ENCODE results near the gene UNC80. TPM values are rescaled to one million over a fixed set of nuclear protein-coding genes. Genes with fewer than 3 reads are reported as not detected.
A peak's percentile ranks its signal among the peaks of the same experiment; 100 is the strongest.

The UNC80 gene
- total RNA-seq, 1 donor from 2014 or later, result 0.79 TPM

GRCh38 chr2:209806318-209806717 lies 34.7 kb downstream of the UNC80 start:
- no peak for DNase-seq

- DNase-seq, result no peak
Observed at GRCh38 chr2:209808521-209808920, 36.9 kb downstream of the UNC80 start.

- no peak for DNase-seq
Observed at GRCh38 chr2:209809256-209809655, 37.6 kb downstream of the UNC80 start.

- no peak for DNase-seq
Observed at GRCh38 chr2:209817844-209818271, 46.2 kb downstream of the UNC80 start.

GRCh38 chr2:209818939-209819338 lies 47.3 kb downstream of the UNC80 start:
- DNase-seq, result no peak

- DNase-seq, result no peak
Observed at GRCh38 chr2:209821806-209822205, 50.2 kb downstream of the UNC80 start.

- DNase-seq, result no peak
Observed at GRCh38 chr2:209823484-209823883, 51.9 kb downstream of the UNC80 start.

- no peak for DNase-seq
Observed at GRCh38 chr2:209824391-209824790, 52.8 kb downstream of the UNC80 start.

GRCh38 chr2:209830722-209831465 lies 59.3 kb downstream of the UNC80 start:
- no peak for DNase-seq

GRCh38 chr2:209834767-209835166 lies 63.1 kb downstream of the UNC80 start:
- no peak for DNase-seq

DNA sequence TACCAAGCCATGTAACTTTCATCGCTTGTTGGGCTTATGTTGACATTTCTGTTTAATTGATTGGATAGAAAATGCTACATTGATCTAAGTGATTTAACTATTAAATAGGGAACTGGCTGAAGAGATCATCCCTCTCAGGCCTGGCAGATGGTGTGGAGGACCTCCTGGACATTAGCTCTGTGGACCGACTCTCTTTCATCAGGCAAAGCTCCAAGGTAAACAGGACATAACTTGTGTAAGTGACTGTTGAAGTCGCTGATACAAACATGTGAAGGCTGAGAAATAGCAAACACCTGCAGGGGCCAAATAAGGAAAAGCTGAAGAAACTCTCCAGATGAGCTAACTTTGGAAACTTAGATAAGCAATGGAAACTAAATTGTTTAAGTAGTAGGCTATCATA lies 68.8 kb downstream of the UNC80 start:
- no peak for DNase-seq

GRCh38 chr2:209845666-209846065 lies 74.0 kb downstream of the UNC80 start:
- no peak for DNase-seq

DNA sequence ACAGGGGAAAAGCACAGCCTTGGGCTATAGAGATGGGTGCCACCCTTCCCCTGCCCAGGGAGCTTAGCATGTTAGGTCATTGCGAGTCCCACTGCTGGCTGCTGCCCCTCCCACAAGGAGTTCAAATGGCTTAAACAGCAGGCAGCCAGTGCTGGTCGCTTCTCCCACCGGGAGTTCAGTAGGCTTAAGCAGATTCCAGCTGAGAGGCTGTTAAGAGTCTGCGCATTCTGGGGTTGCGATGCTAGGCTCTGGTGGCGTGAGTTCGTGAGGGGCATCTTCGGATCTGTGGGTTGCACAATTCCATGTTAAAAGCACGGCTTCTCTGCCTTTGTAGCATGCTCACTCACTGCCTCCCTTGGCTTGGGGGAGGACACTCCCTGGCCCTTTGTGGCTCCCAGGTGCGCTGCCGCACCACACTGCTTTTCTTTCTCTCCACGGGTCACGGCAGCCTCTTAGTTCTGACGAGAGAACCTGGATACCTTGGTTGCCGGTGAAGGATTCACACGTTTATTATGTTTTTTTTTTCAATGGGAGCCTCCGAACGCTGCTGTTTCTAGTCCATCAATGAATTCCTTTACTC lies 93.2 kb downstream of the UNC80 start:
- no peak for DNase-seq

- no peak for DNase-seq
Observed at GRCh38 chr2:209868271-209868994, 96.8 kb downstream of the UNC80 start.

GRCh38 chr2:209870067-209870466 lies 98.4 kb downstream of the UNC80 start:
- DNase-seq, result no peak

DNA sequence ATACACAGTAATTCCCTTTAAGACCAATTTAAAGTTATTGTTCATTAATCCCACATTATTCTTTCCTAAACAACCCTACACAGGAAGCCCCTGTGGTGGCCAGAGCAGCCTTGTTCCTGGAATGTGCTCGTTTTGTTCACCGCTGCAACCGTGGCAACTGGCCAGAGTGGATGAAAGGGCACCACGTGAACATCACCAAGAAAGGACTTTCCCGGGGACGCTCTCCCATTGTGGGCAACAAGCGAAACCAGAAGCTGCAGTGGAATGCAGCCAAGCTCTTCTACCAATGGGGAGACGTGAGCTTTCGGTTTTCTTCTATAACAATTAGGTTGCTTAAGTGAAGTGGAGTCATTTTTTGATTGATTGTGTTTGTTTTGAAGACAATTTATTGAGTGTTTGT lies 101.0 kb downstream of the UNC80 start:
- DNase-seq, result peak; percentile 15

DNA sequence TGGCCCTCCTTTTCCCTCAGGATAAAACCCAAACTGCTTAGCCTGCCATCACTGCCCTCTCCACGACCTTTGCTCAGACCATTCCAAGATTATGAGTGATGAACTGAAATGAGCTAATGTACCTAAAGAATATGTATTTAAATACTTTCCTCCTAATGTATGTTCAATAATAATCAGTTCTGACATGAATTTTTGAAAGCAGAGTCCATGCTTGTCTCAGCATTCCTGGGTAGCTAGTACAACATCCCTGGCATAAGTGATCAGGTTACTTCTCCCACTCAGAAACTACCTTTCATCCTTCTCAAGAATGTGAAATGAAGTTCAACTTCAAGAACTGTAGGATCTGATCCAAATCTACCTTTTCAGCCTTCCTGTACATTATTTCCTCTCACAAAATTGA lies 103.6 kb downstream of the UNC80 start:
- DNase-seq, result no peak

DNA sequence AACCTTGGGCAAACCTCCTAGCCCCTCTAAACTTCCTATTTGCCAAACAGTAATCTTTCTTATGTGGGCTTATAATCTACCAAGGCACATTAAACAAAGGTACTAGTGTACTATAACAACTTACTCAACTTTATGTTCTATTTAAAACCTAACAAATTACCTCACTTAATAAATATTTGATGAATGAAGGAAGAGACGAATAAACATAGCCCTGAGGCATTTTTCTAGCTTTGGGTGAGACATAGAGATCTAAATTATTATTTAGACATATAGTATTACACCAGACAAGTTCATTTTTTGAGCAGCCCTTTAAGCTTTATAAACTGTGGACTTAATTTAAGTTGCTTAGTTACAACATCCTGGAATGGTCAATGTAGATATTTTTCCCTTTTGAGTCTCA lies 104.6 kb downstream of the UNC80 start:
- DNase-seq, result no peak

- DNase-seq, result no peak
Observed at GRCh38 chr2:209878701-209879100, 107.1 kb downstream of the UNC80 start.

DNA sequence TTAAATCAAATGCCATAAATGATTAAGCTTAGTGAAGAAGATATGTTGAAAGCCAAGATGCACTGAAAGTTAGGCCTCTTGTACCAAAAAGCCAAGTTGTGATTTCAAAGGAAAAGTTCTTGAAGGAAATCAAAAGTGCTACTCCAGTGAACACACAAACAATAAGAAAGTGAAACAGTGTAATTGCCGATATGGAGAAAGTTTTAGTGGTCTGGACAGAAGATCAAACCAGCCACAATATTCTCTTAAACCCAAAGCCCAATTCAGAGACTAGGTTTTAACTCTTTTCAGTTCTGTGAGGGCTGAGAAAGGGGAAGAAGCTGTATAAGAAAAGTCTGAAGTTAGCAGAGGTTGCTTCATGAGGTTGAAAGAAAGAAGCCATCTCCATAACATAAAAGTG lies 129.0 kb downstream of the UNC80 start:
- DNase-seq, result no peak

DNA sequence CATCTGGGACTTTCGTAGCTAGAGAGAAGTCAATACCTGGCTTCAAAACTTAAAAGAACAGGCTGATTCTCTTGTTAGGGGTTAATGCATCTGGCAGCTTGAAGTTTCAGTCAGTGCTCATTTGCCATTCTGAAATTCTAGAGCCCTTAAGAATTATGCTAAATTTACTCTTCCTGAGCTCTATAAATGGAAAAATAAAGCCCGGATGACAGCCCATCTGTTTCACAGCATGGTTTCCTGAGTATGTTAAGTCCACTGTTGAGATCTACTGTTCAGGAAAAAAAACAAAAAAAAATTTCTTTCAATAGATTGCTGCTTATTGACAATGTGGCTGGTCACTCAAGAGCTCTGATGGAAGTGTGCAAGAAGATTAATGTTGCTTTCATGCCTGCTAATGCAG lies 129.5 kb downstream of the UNC80 start:
- no peak for DNase-seq

- DNase-seq, result no peak
Observed at GRCh38 chr2:209905691-209906090, 134.1 kb downstream of the UNC80 start.

DNA sequence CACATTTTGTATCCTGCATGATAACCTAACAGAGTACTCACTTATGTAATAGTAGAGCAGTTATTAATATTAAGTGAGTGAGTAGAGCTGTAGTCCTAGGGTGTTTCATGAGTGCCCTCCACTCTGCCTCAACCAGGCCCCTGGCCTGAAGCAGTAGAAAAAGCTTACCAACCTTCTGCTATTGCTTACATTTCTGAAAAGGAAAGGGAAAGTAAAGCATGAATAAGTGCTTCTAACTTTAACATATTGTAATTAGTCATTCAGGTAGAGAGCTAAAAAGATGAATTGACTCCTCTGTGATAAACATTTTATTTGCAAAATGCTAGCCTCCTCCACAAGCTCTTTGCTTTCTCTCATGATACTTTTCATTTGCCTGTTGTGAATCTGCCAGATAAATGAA lies 136.1 kb downstream of the UNC80 start:
- DNase-seq, result no peak

DNA sequence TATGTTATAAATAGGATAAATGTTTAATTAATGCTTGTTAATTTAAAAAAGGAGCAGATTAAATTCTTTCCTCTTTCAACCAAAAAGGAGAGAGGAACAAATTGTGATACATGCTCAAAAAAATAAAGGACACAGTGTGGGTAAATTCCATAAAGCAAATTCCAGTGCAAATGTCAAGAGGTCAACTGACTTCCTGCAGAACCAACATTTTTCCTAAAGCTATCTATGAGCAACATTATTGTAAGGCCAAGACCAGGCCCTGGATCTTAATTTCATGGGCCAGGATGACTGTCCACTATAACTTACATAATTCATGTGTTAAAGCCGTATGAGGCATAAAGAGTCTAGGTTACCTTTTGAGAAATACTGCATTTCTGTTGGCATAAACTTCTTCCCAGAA lies 136.9 kb downstream of the UNC80 start:
- DNase-seq, result no peak
